IMR-90 (cell line): Measurements from ENCODE around the gene BEGAIN. TPM values are rescaled to one million over a fixed set of nuclear protein-coding genes. Genes with fewer than 3 reads are reported as not detected.

ENCODE experiments used
- ATAC-seq: fragments of 200-7000 bp; cut with Tn5 transposase; 2 replicates; pipeline ENCODE4 v1.9.1; 2020; ENCODE audit warnings: low read depth, mild to moderate bottlenecking, moderate library complexity
- BruUV-seq: library from RNA; stranded (reverse); fragments of 400-500 nt; replicated peaks from 2 replicates; lab custom pipeline; 2021; lab: Mats Ljungman, UMichigan
- CTCF ChIA-PET: fragments of 300-600 bp; formaldehyde crosslinking; extraction: SDS; loops from one replicate; lab custom pipeline; 2021; ENCODE audit warnings: antibody characterized with exemption; lab: Yijun Ruan, JAX
- POLR2A ChIA-PET: fragments of 300-600 bp; sonication (Branson Sonifier 250); formaldehyde crosslinking; loops from one replicate; lab custom pipeline; 2022; ENCODE audit warnings: antibody characterized with exemption; ENCODE audit not compliant: unreplicated experiment; lab: Charles Lee
- DNase-seq: peaks from one replicate; pipeline ENCODE4 v3.0.0; 2013
- H2AFZ ChIP-seq: replicated peaks from 2 replicates; pipeline ENCODE3; 2013; ENCODE audit warnings: low read length, mild to moderate bottlenecking; ENCODE audit not compliant: poor library complexity
- H2AK5ac ChIP-seq: 2 replicates; pipeline ENCODE4 v1.6.1; 2013; ENCODE audit warnings: low read depth, low read length, inconsistent platforms
- H2AK9ac ChIP-seq: replicated peaks from 2 replicates; pipeline ENCODE3; 2013; ENCODE audit warnings: mild to moderate bottlenecking, low read depth, low read length, moderate library complexity; ENCODE audit not compliant: poor library complexity
- H2BK120ac ChIP-seq: 2 replicates; pipeline ENCODE4 v1.6.1; 2013; ENCODE audit warnings: low read depth, low read length, inconsistent platforms
- H2BK15ac ChIP-seq: 3 replicates; pipeline ENCODE4 v1.6.1; 2013; ENCODE audit warnings: low read depth, low read length, inconsistent platforms
- H2BK20ac ChIP-seq: 2 replicates; pipeline ENCODE4 v1.6.1; 2013; ENCODE audit warnings: low read depth, mild to moderate bottlenecking, inconsistent platforms, low read length, moderate library complexity
- H2BK5ac ChIP-seq: 2 replicates; pipeline ENCODE4 v1.6.1; 2013; ENCODE audit warnings: mild to moderate bottlenecking, low read depth, low read length, inconsistent platforms; ENCODE audit not compliant: poor library complexity, severe bottlenecking
- H3K14ac ChIP-seq: replicated peaks from 2 replicates; pipeline ENCODE4 v1.6.1; 2013; ENCODE audit warnings: low read depth, low read length, inconsistent platforms
- H3K18ac ChIP-seq: 2 replicates; pipeline ENCODE4 v1.6.1; 2013; ENCODE audit warnings: low read depth, low read length, control low read depth
- H3K23ac ChIP-seq: 2 replicates; pipeline ENCODE4 v1.6.1; 2013; ENCODE audit warnings: low read depth, low read length, inconsistent platforms
- H3K27ac ChIP-seq: 2 replicates; pipeline ENCODE4 v1.5.1; 2013; ENCODE audit warnings: mild to moderate bottlenecking, control low read depth, low read length; ENCODE audit not compliant: insufficient read depth
- H3K27me3 ChIP-seq: 2 replicates; pipeline ENCODE4 v1.6.1; 2013; ENCODE audit warnings: low read length; ENCODE audit not compliant: control insufficient read depth, insufficient read depth
- H3K36me3 ChIP-seq: 2 replicates; pipeline ENCODE4 v1.6.1; 2013; ENCODE audit warnings: low read length, mixed read lengths; ENCODE audit not compliant: control insufficient read depth, insufficient read depth
- H3K4ac ChIP-seq: 2 replicates; pipeline ENCODE4 v1.6.1; 2013; ENCODE audit warnings: low read depth, low read length, inconsistent platforms
- H3K4me1 ChIP-seq: 2 replicates; pipeline ENCODE4 v1.6.1; 2013; ENCODE audit warnings: low read length, mixed read lengths; ENCODE audit not compliant: control insufficient read depth, insufficient read depth
- H3K4me2 ChIP-seq: 2 replicates; pipeline ENCODE4 v1.6.1; 2013; ENCODE audit warnings: low read depth, mild to moderate bottlenecking, control low read depth, low read length, moderate library complexity
- H3K4me3 ChIP-seq: 2 replicates; pipeline ENCODE4 v1.5.1; 2013; ENCODE audit warnings: low read depth, mild to moderate bottlenecking, control low read depth, low read length, moderate library complexity; ENCODE audit not compliant: insufficient read depth
- H3K56ac ChIP-seq: 2 replicates; pipeline ENCODE4 v1.6.1; 2013; ENCODE audit warnings: low read length, inconsistent platforms; ENCODE audit not compliant: insufficient read depth; ENCODE audit errors: extremely low read depth
- H3K79me1 ChIP-seq, 2 experiments: 2 replicates each; pipeline ENCODE4 v1.6.1; 2013; ENCODE audit warnings: low read length in 2 of 2, inconsistent platforms in 1 of 2, low read depth in 1 of 2
- H3K9ac ChIP-seq: 2 replicates; pipeline ENCODE4 v1.6.1; 2013; ENCODE audit warnings: low read depth, low read length, control low read depth
- H3K9me1 ChIP-seq: 2 replicates; pipeline ENCODE4 v1.6.1; 2013; ENCODE audit warnings: low read length, inconsistent platforms; ENCODE audit not compliant: insufficient read depth
- H3K9me3 ChIP-seq: 2 replicates; pipeline ENCODE4 v1.6.1; 2013; ENCODE audit warnings: low read length; ENCODE audit not compliant: control insufficient read depth, insufficient read depth
- H4K20me1 ChIP-seq: 2 replicates; pipeline ENCODE4 v1.6.1; 2013; ENCODE audit warnings: low read length, inconsistent platforms; ENCODE audit not compliant: insufficient read depth
- H4K5ac ChIP-seq: 2 replicates; pipeline ENCODE4 v1.6.1; 2013; ENCODE audit warnings: mild to moderate bottlenecking, low read depth, low read length, control low read depth
- H4K8ac ChIP-seq, 2 experiments: 2 replicates each; pipeline ENCODE4 v1.6.1; 2013; ENCODE audit warnings: low read depth in 2 of 2, low read length in 2 of 2, control low read depth in 1 of 2, inconsistent platforms in 1 of 2
- H4K91ac ChIP-seq: 2 replicates; pipeline ENCODE4 v1.6.1; 2013; ENCODE audit warnings: low read depth, low read length, inconsistent platforms; ENCODE audit not compliant: insufficient read depth
- BHLHE40 ChIP-seq: fragments of 150-350 bp; IDR thresholded peaks from 2 replicates; pipeline ENCODE4 v1.6.1; 2016; ENCODE audit warnings: mild to moderate bottlenecking, low read depth, low read length
- CEBPB ChIP-seq: IDR thresholded peaks from 2 replicates; pipeline ENCODE4 v1.6.1; 2012; ENCODE audit warnings: low read depth, low read length, improper control_type of control experiment
- CHD1 ChIP-seq: IDR thresholded peaks from 2 replicates; pipeline ENCODE4 v1.6.1; 2012; ENCODE audit warnings: low read depth, low read length, improper control_type of control experiment
- FOS ChIP-seq: fragments of 150-350 bp; IDR thresholded peaks from 2 replicates; pipeline ENCODE4 v1.6.1; 2016; ENCODE audit warnings: low read depth, low read length
- MAFK ChIP-seq: IDR thresholded peaks from 2 replicates; pipeline ENCODE4 v1.6.1; 2012; ENCODE audit warnings: low read depth, low read length, improper control_type of control experiment
- MAZ ChIP-seq: IDR thresholded peaks from 2 replicates; pipeline ENCODE4 v1.6.1; 2012; ENCODE audit warnings: low read depth, mild to moderate bottlenecking, low read length, improper control_type of control experiment, moderate library complexity, borderline replicate concordance
- MXI1 ChIP-seq: IDR thresholded peaks from 2 replicates; pipeline ENCODE4 v1.6.1; 2012; ENCODE audit warnings: low read depth, mild to moderate bottlenecking, low read length, moderate library complexity, borderline replicate concordance
- NFE2L2 ChIP-seq: fragments of 150-350 bp; IDR thresholded peaks from 2 replicates; pipeline ENCODE4 v1.6.1; 2016; ENCODE audit warnings: low read depth, mild to moderate bottlenecking, low read length
- POLR2A ChIP-seq: IDR thresholded peaks from 2 replicates; pipeline ENCODE4 v1.6.1; 2012; ENCODE audit warnings: mild to moderate bottlenecking, low read depth, low read length
- RAD21 ChIP-seq: IDR thresholded peaks from 2 replicates; pipeline ENCODE4 v1.6.1; 2012; ENCODE audit warnings: low read length, improper control_type of control experiment
- RCOR1 ChIP-seq: IDR thresholded peaks from 2 replicates; pipeline ENCODE4 v1.6.1; 2012; ENCODE audit warnings: mild to moderate bottlenecking, low read length, improper control_type of control experiment; ENCODE audit not compliant: insufficient replicate concordance
- RFX5 ChIP-seq: IDR thresholded peaks from 2 replicates; pipeline ENCODE4 v1.8.0; 2012; ENCODE audit warnings: low read depth, mild to moderate bottlenecking, low read length, moderate library complexity
- SMC3 ChIP-seq: fragments of 150-350 bp; IDR thresholded peaks from 2 replicates; pipeline ENCODE4 v1.6.1; 2016; ENCODE audit warnings: low read depth, mild to moderate bottlenecking, antibody characterized with exemption, low read length, moderate library complexity
- WGBS, 2 experiments: methylation state at CpG; one replicate each; pipeline versions ENCODE4 v1.1.5 to v1.1.7; 2013; ENCODE audit warnings: missing lambda C conversion rate in 2 of 2; ENCODE audit not compliant: insufficient read length in 1 of 2; ENCODE audit errors: extremely low coverage in 2 of 2; 5-methylcytosine and 5-hydroxymethylcytosine counted together
- dilution Hi-C: fragments of 300-500 bp; cut with HindIII; formaldehyde crosslinking; loops from one replicate; pipeline ENCODE4 v1.14.3; 2018; ENCODE audit warnings: low sequenced_read_pairs; ENCODE audit not compliant: unreplicated experiment
- in situ Hi-C: fragments of 300-500 bp; cut with MboI; formaldehyde crosslinking; loops from 3 replicates; pipeline ENCODE4 v1.14.3; 2019; ENCODE audit warnings: low sequenced_read_pairs, inconsistent platforms, mixed read lengths
- intact Hi-C: fragments of 100-400 bp; cut with micrococcal nuclease; formaldehyde crosslinking; loops from 2 replicates; pipeline ENCODE4 v1.10.0; 2022
- polyA plus RNA-seq, 3 experiments: library from polyadenylated mRNA; depleted of rRNA; stranded (reverse); fragments of >200 nt; gene quantifications; 2 replicates each; pipeline ENCODE4 v1.2.3, GENCODE V29; 2012; ENCODE audit warnings: low replicate concordance in 1 of 3
- total RNA-seq: library from RNA; depleted of rRNA; stranded (reverse); fragments of >200 nt; gene quantifications from 2 replicates; pipeline ENCODE4 v1.2.3, GENCODE V29; 2012
- TF ChIP-seq, protein P1 (sequence below): fragments of 150-350 bp; IDR thresholded peaks from 2 replicates; pipeline ENCODE4 v1.6.1; 2016; ENCODE audit warnings: low read depth, mild to moderate bottlenecking, low read length, moderate library complexity, borderline replicate concordance
- TF ChIP-seq, protein P2 (sequence below): fragments of 150-350 bp; IDR thresholded peaks from 2 replicates; pipeline ENCODE4 v1.6.1; 2017; ENCODE audit warnings: mild to moderate bottlenecking, antibody characterized with exemption, low read length, low read depth
- TF ChIP-seq, protein P3 (sequence below): conservative IDR thresholded peaks from 2 replicates; pipeline ENCODE4 v1.5.1; 2012; ENCODE audit warnings: mild to moderate bottlenecking, low read depth, low read length, improper control_type of control experiment

Gene BEGAIN
- total and polyA plus RNA-seq, 2 of the 4 experiments (the other 2 are of a cell fraction), result 0.18 to 0.99 TPM

DNA sequence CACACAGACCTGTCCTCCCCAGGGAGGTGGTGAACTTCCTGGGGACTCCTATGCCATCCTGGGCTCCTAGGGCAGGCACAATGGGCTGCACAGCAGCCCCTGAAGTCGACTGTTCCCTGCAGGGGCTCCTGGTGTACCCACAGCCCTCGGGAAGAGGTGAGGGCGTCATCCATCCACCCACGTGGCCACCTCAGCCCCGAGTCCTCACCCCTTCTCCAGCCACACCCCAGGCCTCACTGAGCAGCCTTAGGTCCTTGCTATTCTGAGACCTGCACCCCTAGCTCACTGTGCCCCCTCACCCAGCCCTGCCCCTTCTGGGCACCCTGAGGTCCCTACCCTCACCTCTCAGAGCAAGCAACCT lies 38.9 kb downstream of the BEGAIN start:
- Histone ChIP-seq H3K23ac (no peak overlapping the region), H2BK5ac (no peak overlapping the region), H3K18ac (no peak overlapping the region), H3K9ac (no peak overlapping the region), H4K8ac (no peak overlapping the region), H2BK20ac (no peak overlapping the region), H2AFZ (no peak overlapping the region), H4K91ac (no peak overlapping the region), H2AK5ac (no peak overlapping the region), H3K56ac (no peak overlapping the region), H4K20me1 (0 out of 2 replicates have a peak, but pooled peaks cover 5% of the 10 kb centered on the region), H3K9me3 (no peaks in the 10 kb centered on the region), H2BK15ac (no peak overlapping the region), H2AK9ac (no peak overlapping the region), H2BK120ac (no peak overlapping the region), H3K27ac (no peak overlapping the region), H3K79me1 (no peaks in the 10 kb centered on the region), H3K4me2 (no peak overlapping the region), H3K4me1 (no peaks in the 10 kb centered on the region), H3K27me3 (peaks cover 35% of the 10 kb centered on the region), H4K5ac (no peak overlapping the region), H3K36me3 (no peaks in the 10 kb centered on the region), H3K4me3 (no peak overlapping the region), H3K9me1 (no peaks in the 10 kb centered on the region), H3K4ac (no peak overlapping the region), H3K14ac (no peak overlapping the region)
- ATAC-seq (no peak), DNase-seq (no peak)
- in situ Hi-C loops (no loop called here), intact Hi-C loops (no loop called here), dilution Hi-C loops (no loop called here)
- ChIA-PET POLR2A (no interaction called here), CTCF (no interaction called here)
- no peak for TF ChIP-seq FOS
- no peak for TF ChIP-seq CEBPB
- TF ChIP-seq, protein P1, sequence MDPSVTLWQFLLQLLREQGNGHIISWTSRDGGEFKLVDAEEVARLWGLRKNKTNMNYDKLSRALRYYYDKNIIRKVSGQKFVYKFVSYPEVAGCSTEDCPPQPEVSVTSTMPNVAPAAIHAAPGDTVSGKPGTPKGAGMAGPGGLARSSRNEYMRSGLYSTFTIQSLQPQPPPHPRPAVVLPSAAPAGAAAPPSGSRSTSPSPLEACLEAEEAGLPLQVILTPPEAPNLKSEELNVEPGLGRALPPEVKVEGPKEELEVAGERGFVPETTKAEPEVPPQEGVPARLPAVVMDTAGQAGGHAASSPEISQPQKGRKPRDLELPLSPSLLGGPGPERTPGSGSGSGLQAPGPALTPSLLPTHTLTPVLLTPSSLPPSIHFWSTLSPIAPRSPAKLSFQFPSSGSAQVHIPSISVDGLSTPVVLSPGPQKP, result no peak
- no peak for TF ChIP-seq CHD1
- no peak for TF ChIP-seq SMC3
- TF ChIP-seq NFE2L2, result no peak
- TF ChIP-seq MAFK, result no peak
- no peak for TF ChIP-seq RCOR1
- TF ChIP-seq, protein P2, sequence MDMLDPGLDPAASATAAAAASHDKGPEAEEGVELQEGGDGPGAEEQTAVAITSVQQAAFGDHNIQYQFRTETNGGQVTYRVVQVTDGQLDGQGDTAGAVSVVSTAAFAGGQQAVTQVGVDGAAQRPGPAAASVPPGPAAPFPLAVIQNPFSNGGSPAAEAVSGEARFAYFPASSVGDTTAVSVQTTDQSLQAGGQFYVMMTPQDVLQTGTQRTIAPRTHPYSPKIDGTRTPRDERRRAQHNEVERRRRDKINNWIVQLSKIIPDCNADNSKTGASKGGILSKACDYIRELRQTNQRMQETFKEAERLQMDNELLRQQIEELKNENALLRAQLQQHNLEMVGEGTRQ, result no peak
- TF ChIP-seq POLR2A, result no peak
- TF ChIP-seq BHLHE40, result no peak
- TF ChIP-seq RFX5, result no peak
- TF ChIP-seq MXI1, result no peak
- TF ChIP-seq, protein P3, sequence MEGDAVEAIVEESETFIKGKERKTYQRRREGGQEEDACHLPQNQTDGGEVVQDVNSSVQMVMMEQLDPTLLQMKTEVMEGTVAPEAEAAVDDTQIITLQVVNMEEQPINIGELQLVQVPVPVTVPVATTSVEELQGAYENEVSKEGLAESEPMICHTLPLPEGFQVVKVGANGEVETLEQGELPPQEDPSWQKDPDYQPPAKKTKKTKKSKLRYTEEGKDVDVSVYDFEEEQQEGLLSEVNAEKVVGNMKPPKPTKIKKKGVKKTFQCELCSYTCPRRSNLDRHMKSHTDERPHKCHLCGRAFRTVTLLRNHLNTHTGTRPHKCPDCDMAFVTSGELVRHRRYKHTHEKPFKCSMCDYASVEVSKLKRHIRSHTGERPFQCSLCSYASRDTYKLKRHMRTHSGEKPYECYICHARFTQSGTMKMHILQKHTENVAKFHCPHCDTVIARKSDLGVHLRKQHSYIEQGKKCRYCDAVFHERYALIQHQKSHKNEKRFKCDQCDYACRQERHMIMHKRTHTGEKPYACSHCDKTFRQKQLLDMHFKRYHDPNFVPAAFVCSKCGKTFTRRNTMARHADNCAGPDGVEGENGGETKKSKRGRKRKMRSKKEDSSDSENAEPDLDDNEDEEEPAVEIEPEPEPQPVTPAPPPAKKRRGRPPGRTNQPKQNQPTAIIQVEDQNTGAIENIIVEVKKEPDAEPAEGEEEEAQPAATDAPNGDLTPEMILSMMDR, result no peak
- TF ChIP-seq MAZ, result no peak
- no peak for TF ChIP-seq RAD21
- BruUV-seq, result no TSS peak
- WGBS, 2 experiments, result 44% methylated on average over 1 of the region's 5 CpGs; no CpG with 5 or more reads in 1 of the 2 experiments
